Panc1 (cell line): ENCODE data around the gene WASF1. TPM values are rescaled to one million over a fixed set of nuclear protein-coding genes. Genes with fewer than 3 reads are reported as not detected.

Experiments used
- ATAC-seq: fragments of 200-7000 bp; cut with Tn5 transposase; 2 replicates; pipeline ENCODE4 v1.9.1; 2020; ENCODE audit warnings: mild to moderate bottlenecking, moderate library complexity
- BruUV-seq: library from RNA; stranded (reverse); fragments of 400-500 nt; replicated peaks from 2 replicates; lab custom pipeline; 2021; lab: Mats Ljungman, UMichigan
- CTCF ChIA-PET: fragments of 300-600 bp; sonication (Branson Sonifier 250); formaldehyde crosslinking; loops from one replicate; lab custom pipeline; 2022; ENCODE audit warnings: antibody characterized with exemption; lab: Charles Lee
- POLR2A ChIA-PET: fragments of 300-600 bp; sonication (Branson Sonifier 250); formaldehyde crosslinking; loops from one replicate; lab custom pipeline; 2022; ENCODE audit warnings: antibody characterized with exemption; lab: Charles Lee
- DNase-seq: peaks from one replicate; pipeline ENCODE4 v3.0.0-alpha.2; 2010; ENCODE audit warnings: low read depth, low spot score
- H3K27ac ChIP-seq: 2 replicates; pipeline ENCODE4 v1.5.1; 2011; ENCODE audit warnings: mild to moderate bottlenecking, low read length, inconsistent platforms
- H3K27me3 ChIP-seq: fragments of 200-500 bp; sonication (Bioruptor generic); 2 replicates; pipeline ENCODE4 v1.6.0; 2014; ENCODE audit warnings: low read length, inconsistent platforms; ENCODE audit not compliant: control insufficient read depth, insufficient read depth
- H3K36me3 ChIP-seq: fragments of 200-500 bp; sonication (Bioruptor generic); 2 replicates; pipeline ENCODE4 v1.5.1; 2014; ENCODE audit warnings: inconsistent platforms, mild to moderate bottlenecking, low read length, moderate library complexity; ENCODE audit not compliant: control insufficient read depth, insufficient read depth
- H3K4me1 ChIP-seq: 2 replicates; pipeline ENCODE4 v1.5.1; 2011; ENCODE audit warnings: inconsistent platforms, mild to moderate bottlenecking, low read length, moderate library complexity; ENCODE audit not compliant: control insufficient read depth, insufficient read depth
- H3K4me3 ChIP-seq, 2 experiments: 2 replicates each; pipeline ENCODE4 v1.5.1; 2011 to 2012; ENCODE audit warnings: low read depth in 2 of 2, low read length in 2 of 2, mild to moderate bottlenecking in 2 of 2, inconsistent platforms in 1 of 2, moderate library complexity in 1 of 2
- H3K9me3 ChIP-seq: fragments of 200-500 bp; sonication (Bioruptor generic); 2 replicates; pipeline ENCODE4 v1.5.1; 2014; ENCODE audit warnings: low read depth, mild to moderate bottlenecking, inconsistent platforms, low read length, moderate library complexity; ENCODE audit not compliant: control insufficient read depth, insufficient read depth
- POLR2AphosphoS5 ChIP-seq: IDR thresholded peaks from 2 replicates; pipeline ENCODE4 v1.6.1; 2012; ENCODE audit warnings: mild to moderate bottlenecking, low read depth, low read length, moderate library complexity
- REST ChIP-seq, 2 experiments: IDR thresholded peaks; 2 replicates each; pipeline ENCODE4 v1.6.1; 2011 to 2012; ENCODE audit warnings: low read depth in 2 of 2, control low read depth in 1 of 2, low read length in 1 of 2, mild to moderate bottlenecking in 1 of 2, moderate library complexity in 1 of 2; ENCODE audit not compliant: insufficient read depth in 1 of 2
- SIN3A ChIP-seq: IDR thresholded peaks from 2 replicates; pipeline ENCODE4 v1.6.1; 2012; ENCODE audit warnings: low read depth, mild to moderate bottlenecking, low read length, moderate library complexity, borderline replicate concordance; ENCODE audit not compliant: insufficient read depth
- TCF7L2 ChIP-seq: IDR thresholded peaks from 2 replicates; pipeline ENCODE4 v1.6.1; 2011; ENCODE audit warnings: mild to moderate bottlenecking, low read depth, low read length, inconsistent platforms
- in situ Hi-C: cut with HindIII; loops from 2 replicates; pipeline ENCODE4 v1.10.0; 2016; ENCODE audit warnings: low sequenced_read_pairs, low pct_unique_long_range_greater_than_20kb
- intact Hi-C: fragments of 100-400 bp; cut with micrococcal nuclease; formaldehyde crosslinking; loops from one replicate; pipeline ENCODE4 v1.10.0; 2022; ENCODE audit not compliant: unreplicated experiment
- total RNA-seq: library from RNA; stranded (reverse); gene quantifications from one replicate; pipeline ENCODE4 v1.2.1, GENCODE V29; 2021; ENCODE audit not compliant: unreplicated experiment
- TF ChIP-seq, protein P1 (sequence below): fragments of 450-650 bp; IDR thresholded peaks from 2 replicates; pipeline ENCODE4 v1.5.1; 2017; ENCODE audit warnings: mild to moderate bottlenecking

Gene WASF1
- total RNA-seq, 1 experiment from 2014 or later = 63.9 TPM

DNA sequence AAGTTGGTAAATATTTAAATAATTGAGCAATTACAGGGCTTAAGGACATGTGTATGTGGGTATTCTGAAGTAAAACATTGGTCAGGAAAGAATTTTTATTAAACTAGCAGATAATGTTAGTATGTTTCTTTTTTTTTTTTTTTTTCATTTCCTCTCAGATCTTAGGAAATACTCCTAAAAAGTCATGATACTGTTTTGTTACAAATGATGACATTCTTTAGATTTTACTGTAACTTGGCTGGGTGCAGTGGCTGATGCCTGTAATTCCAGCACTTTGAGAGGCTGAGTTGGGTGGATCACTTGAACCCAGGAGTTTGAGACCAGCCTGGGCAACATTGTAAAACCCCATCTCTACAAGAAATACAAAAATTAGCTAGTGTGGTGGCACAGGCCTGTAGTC, 42.3 kb upstream of the WASF1 start:
- no peak for DNase-seq
- intact Hi-C loops (no loop called here), in situ Hi-C loops (no loop called here)
- no peak for ATAC-seq
- no TSS peak for BruUV-seq
- H3K27ac ChIP-seq = no peak overlapping the region
- ChIA-PET CTCF (no interaction called here), POLR2A (no interaction called here)
- H3K4me1 ChIP-seq = no peaks in the 10 kb centered on the region
- TF ChIP-seq REST (IDR thresholded peaks at IDR 0.05; ENCODE audit: insufficient read depth in 1 of 2, low read depth in 2 of 2, low read length in 1 of 2) (no peak), SIN3A (no peak), POLR2AphosphoS5 (no peak), TCF7L2 (no peak)
- TF ChIP-seq, protein P1, sequence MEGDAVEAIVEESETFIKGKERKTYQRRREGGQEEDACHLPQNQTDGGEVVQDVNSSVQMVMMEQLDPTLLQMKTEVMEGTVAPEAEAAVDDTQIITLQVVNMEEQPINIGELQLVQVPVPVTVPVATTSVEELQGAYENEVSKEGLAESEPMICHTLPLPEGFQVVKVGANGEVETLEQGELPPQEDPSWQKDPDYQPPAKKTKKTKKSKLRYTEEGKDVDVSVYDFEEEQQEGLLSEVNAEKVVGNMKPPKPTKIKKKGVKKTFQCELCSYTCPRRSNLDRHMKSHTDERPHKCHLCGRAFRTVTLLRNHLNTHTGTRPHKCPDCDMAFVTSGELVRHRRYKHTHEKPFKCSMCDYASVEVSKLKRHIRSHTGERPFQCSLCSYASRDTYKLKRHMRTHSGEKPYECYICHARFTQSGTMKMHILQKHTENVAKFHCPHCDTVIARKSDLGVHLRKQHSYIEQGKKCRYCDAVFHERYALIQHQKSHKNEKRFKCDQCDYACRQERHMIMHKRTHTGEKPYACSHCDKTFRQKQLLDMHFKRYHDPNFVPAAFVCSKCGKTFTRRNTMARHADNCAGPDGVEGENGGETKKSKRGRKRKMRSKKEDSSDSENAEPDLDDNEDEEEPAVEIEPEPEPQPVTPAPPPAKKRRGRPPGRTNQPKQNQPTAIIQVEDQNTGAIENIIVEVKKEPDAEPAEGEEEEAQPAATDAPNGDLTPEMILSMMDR = no peak
- H3K9me3 ChIP-seq = no peaks in the 10 kb centered on the region
- H3K4me3 ChIP-seq = no peak overlapping the region
- H3K27me3 ChIP-seq = no peaks in the 10 kb centered on the region
- H3K36me3 ChIP-seq = peaks cover 19% of the 10 kb centered on the region; the same call in 1 of the 2 replicates

DNA sequence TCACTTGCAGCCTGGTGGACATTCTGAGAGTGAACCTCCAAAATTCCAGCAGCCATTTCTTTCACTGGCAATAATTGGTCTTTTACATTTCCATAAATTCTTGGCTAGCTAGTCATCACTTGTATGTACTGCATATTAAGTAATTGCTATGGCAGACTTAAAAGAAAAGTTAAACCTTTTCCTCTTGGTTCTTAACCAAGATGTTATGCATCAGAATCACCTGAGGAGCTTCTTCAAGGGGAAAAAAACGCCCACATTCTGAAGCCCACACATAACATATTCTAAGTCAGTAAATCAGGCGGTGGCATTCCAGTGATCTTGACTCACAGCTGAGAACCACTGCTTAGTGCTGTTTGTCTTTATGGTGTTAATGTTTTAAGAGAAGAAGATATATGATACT, 37.8 kb upstream of the WASF1 start:
- Histone ChIP-seq H3K4me1 (no peaks in the 10 kb centered on the region), H3K9me3 (no peaks in the 10 kb centered on the region), H3K27me3 (no peaks in the 10 kb centered on the region), H3K4me3 (no peak overlapping the region), H3K36me3 (peaks cover 19% of the 10 kb centered on the region), H3K27ac (no peak overlapping the region)
- DNase-seq (no peak), ATAC-seq (no peak)
- in situ Hi-C loops (no loop called here), intact Hi-C loops (no loop called here)
- POLR2A ChIA-PET = no interaction called here
- no peak for TF ChIP-seq TCF7L2
- no peak for TF ChIP-seq POLR2AphosphoS5
- TF ChIP-seq, protein P1 = no peak
- no peak for TF ChIP-seq REST (IDR thresholded peaks at IDR 0.05; ENCODE audit: insufficient read depth in 1 of 2, low read depth in 2 of 2, low read length in 1 of 2)
- no peak for TF ChIP-seq SIN3A
- no TSS peak for BruUV-seq
- CTCF ChIA-PET = no interaction called here
